Vagina (tissue), 2 donors: ENCODE results near the gene IL1RAPL2.

Experiments used
- CTCF ChIP-seq, 3 experiments: fragments of 450-650 bp in 2 of 3; fragments of 200-600 bp in 1 of 3; sonication (generic) in 1 of 3; IDR thresholded peaks; one replicate each; pipeline ENCODE4 v1.5.1; 2017 to 2019; ENCODE audit warnings: antibody characterized with exemption in 3 of 3, mild to moderate bottlenecking in 2 of 3, moderate library complexity in 2 of 3
- POLR2A ChIP-seq, 2 donors: fragments of 450-650 bp; IDR thresholded peaks; one replicate each; pipeline ENCODE4 v1.6.1; 2017; ENCODE audit warnings: antibody characterized with exemption in 2 of 2, mild to moderate bottlenecking in 2 of 2, moderate library complexity in 2 of 2

GRCh38 chrX:105477351-105477750, 911.4 kb downstream of the IL1RAPL2 start:
- no peak for TF ChIP-seq CTCF (IDR thresholded peaks at IDR 0.05)
- no peak for TF ChIP-seq POLR2A (IDR thresholded peaks at IDR 0.05)
